Large intestine (tissue), 3 donors: ENCODE measurements around the gene SPATS2. TPM values are rescaled to one million over a fixed set of nuclear protein-coding genes. Genes with fewer than 3 reads are reported as not detected.

Experiments used
- DNase-seq, 2 donors: peaks; one replicate each; pipeline versions ENCODE4 v3.0.0 to v3.0.0-alpha.2; 2013
- H3K27ac ChIP-seq: one replicate; pipeline ENCODE4 v1.5.1; 2013; ENCODE audit warnings: low read length
- H3K27me3 ChIP-seq: 2 replicates; pipeline ENCODE4 v1.6.1; 2013; ENCODE audit warnings: low read length; ENCODE audit not compliant: control insufficient read depth, insufficient read depth
- H3K36me3 ChIP-seq: 2 replicates; pipeline ENCODE4 v1.6.1; 2013; ENCODE audit warnings: low read length; ENCODE audit not compliant: control insufficient read depth, insufficient read depth
- H3K4me1 ChIP-seq: one replicate; pipeline ENCODE4 v1.6.1; 2013; ENCODE audit warnings: low read length; ENCODE audit not compliant: control insufficient read depth, insufficient read depth
- H3K4me3 ChIP-seq: one replicate; pipeline ENCODE4 v1.5.1; 2013; ENCODE audit warnings: low read length
- H3K9me3 ChIP-seq: one replicate; pipeline ENCODE4 v1.6.1; 2013; ENCODE audit warnings: mild to moderate bottlenecking, low read depth, low read length, moderate library complexity; ENCODE audit not compliant: control insufficient read depth
- WGBS: methylation state at CpG from one replicate; pipeline ENCODE4 v1.1.5; 2013; ENCODE audit warnings: low lambda C conversion rate; ENCODE audit not compliant: insufficient coverage; 5-methylcytosine and 5-hydroxymethylcytosine counted together
- polyA plus RNA-seq: library from polyadenylated mRNA; unstranded; fragments of 120-200 nt; gene quantifications from one replicate; pipeline ENCODE4 v1.2.1, GENCODE V29; 2013

SPATS2 gene
- polyA plus RNA-seq, 1 donor: 22.7 TPM

GRCh38 chr12:49555631-49556390, 188.5 kb downstream of the SPATS2 start:
- WGBS: no CpG with 5 or more reads among the region's 18 CpGs
- Histone ChIP-seq H3K36me3 (peaks cover 49% of the 10 kb centered on the region), H3K9me3 (no peaks in the 10 kb centered on the region), H3K4me3 (no peak overlapping the region), H3K27ac (no peak overlapping the region), H3K27me3 (no peaks in the 10 kb centered on the region), H3K4me1 (peaks cover 8% of the 10 kb centered on the region)
- no peak for DNase-seq

DNA sequence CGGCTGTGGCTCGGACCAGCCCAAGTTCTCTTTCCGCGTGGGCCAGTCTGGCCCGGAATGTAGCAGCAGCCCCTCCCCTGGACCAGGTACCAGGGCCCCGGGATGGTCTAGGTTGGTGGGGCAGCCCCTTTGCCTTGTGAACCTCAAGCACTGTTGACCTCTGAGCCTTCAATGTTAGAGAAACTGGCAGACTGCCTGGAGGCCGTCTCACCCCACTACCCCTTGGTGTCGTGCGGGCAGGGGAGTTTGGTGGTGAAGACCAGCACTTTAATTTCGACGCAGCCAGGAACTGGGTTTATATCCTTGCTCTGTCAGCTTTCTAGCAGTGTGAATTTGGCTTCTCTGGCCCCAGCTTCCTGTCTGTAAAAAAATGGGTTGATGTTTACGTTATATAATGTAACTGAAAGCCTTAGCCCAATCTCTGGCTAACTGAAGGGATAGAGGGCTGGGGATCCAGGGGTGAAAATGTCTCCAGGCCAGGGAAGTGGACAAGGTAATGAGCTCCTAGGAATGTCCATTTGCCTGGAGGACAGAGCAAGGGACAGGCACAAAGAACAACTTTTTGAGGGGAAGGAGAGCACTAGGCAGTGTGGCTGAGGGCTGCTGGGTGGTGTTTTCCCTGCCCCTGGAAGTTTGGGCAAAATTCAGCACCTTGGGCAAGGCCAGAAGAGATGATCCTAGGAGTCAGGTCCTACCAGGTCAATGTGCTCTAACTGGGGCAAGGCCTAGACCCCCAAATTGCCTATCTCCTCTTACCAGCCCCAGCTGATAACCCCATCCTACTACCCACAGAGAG, 189.3 kb downstream of the SPATS2 start:
- Histone ChIP-seq H3K27ac (no peak overlapping the region), H3K4me1 (no peaks in the 10 kb centered on the region)

DNA sequence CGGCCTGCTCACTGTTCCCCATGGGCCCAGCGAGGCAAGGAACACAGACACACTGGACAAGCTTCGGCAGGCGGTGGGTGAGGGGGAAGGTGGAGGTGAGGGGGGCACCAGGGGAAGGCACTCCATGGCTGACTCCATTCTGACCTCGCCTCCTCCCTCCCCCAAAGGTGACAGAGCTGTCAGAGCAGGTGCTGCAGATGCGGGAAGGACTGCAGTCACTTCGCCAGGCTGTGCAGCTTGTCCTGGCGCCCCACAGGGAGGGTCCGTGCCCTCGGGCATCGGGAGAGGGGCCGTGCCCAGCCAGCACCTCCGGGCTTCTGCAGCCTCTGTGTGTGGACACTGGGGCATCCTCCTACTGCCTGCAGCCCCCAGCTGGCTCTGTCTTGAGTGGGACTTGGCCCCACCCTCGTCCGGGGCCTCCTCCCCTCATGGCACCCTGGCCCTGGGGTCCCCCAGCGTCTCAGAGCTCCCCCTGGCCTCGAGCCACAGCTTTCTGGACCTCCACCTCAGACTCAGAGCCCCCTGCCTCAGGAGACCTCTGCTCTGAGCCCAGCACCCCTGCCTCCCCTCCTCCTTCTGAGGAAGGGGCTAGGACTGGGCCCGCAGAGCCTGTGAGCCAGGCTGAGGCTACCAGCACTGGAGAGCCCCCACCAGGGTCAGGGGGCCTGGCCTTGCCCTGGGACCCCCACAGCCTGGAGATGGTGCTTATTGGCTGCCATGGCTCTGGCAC, 190.1 kb downstream of the SPATS2 start:
- H3K27ac ChIP-seq: no peak overlapping the region
- no peak for DNase-seq
- H3K36me3 ChIP-seq: peaks cover 62% of the 10 kb centered on the region
- H3K9me3 ChIP-seq: no peaks in the 10 kb centered on the region
- no peaks in the 10 kb centered on the region for H3K27me3 ChIP-seq
- H3K4me3 ChIP-seq: no peak overlapping the region
- no CpG with 5 or more reads among the region's 18 CpGs for WGBS
- H3K4me1 ChIP-seq: no peaks in the 10 kb centered on the region

More for the DNA sequence above, 189.3 kb downstream of the SPATS2 start:
- H3K36me3 ChIP-seq: peaks cover 54% of the 10 kb centered on the region
- no peaks in the 10 kb centered on the region for H3K27me3 ChIP-seq
- no peaks in the 10 kb centered on the region for H3K9me3 ChIP-seq
- WGBS: no CpG with 5 or more reads among the region's 12 CpGs
- no peak for DNase-seq
- no peak overlapping the region for H3K4me3 ChIP-seq

DNA sequence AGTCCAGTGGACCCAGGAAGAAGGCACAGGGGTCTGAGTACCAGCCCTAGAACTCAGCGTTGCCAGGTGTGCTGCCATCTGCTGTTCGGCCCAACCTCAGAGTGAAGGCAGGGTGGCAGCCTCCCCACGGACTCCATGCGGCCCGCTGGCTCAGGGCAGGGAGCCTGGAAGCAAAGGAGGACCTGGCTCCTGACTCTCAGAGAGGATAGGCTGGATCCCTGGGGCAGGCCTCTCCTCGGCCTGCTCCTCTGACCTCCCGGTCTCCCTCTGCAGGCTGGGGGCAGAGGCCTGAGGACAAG, 190.6 kb downstream of the SPATS2 start:
- Histone ChIP-seq H3K9me3 (no peaks in the 10 kb centered on the region), H3K4me1 (no peaks in the 10 kb centered on the region), H3K27ac (no peak overlapping the region), H3K27me3 (no peaks in the 10 kb centered on the region), H3K4me3 (no peak overlapping the region), H3K36me3 (peaks cover 67% of the 10 kb centered on the region)
- no peak for DNase-seq
- no CpG with 5 or more reads among the region's 7 CpGs for WGBS

GRCh38 chr12:49558526-49558925, 191.3 kb downstream of the SPATS2 start:
- H3K27ac ChIP-seq: no peak overlapping the region
- H3K4me1 ChIP-seq: no peaks in the 10 kb centered on the region
- peaks cover 73% of the 10 kb centered on the region for H3K36me3 ChIP-seq
- no CpG with 5 or more reads among the region's 13 CpGs for WGBS
- DNase-seq: no peak
- H3K9me3 ChIP-seq: no peaks in the 10 kb centered on the region
- H3K4me3 ChIP-seq: no peak overlapping the region
- no peaks in the 10 kb centered on the region for H3K27me3 ChIP-seq

GRCh38 chr12:49559011-49559675, 191.9 kb downstream of the SPATS2 start:
- Histone ChIP-seq H3K4me1 (no peaks in the 10 kb centered on the region), H3K4me3 (no peak overlapping the region), H3K27me3 (no peaks in the 10 kb centered on the region), H3K27ac (no peak overlapping the region), H3K36me3 (peaks cover 79% of the 10 kb centered on the region), H3K9me3 (no peaks in the 10 kb centered on the region)
- no CpG with 5 or more reads among the region's 17 CpGs for WGBS
- no peak for DNase-seq

GRCh38 chr12:49560695-49561094, 193.4 kb downstream of the SPATS2 start:
- Histone ChIP-seq H3K9me3 (no peaks in the 10 kb centered on the region), H3K4me1 (no peaks in the 10 kb centered on the region), H3K36me3 (peaks cover 95% of the 10 kb centered on the region), H3K4me3 (no peak overlapping the region), H3K27me3 (no peaks in the 10 kb centered on the region), H3K27ac (no peak overlapping the region)
- no peak for DNase-seq
- no CpG with 5 or more reads among the region's 7 CpGs for WGBS

DNA sequence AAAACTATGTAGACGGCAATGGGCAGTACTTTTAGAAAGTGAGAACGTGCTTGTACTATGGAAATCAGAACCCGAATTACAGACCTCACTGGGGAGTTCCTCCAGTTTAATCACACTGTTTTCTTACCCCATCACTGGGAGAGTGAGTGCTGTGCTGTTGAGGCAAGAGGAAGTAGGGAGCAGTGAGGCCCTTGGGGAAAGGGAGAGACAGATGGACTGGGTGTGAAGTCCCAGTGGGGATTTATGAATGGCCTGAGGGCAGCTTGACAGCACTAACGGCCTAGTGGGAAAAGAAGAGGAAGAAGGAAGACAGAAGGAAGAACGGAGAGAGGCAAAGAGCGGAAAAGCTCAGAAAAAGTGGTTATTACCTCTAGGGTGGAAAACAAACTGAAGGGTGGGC, 195.0 kb downstream of the SPATS2 start:
- Histone ChIP-seq H3K4me1 (peaks cover 6% of the 10 kb centered on the region), H3K36me3 (peaks cover 85% of the 10 kb centered on the region), H3K4me3 (no peak overlapping the region), H3K9me3 (no peaks in the 10 kb centered on the region), H3K27ac (no peak overlapping the region), H3K27me3 (no peaks in the 10 kb centered on the region)
- no peak for DNase-seq
- WGBS: 100% methylated on average over 1 of the region's 6 CpGs

- H3K27ac ChIP-seq: no peak overlapping the region
- no peaks in the 10 kb centered on the region for H3K27me3 ChIP-seq
- DNase-seq: no peak
- H3K4me1 ChIP-seq: peaks cover 6% of the 10 kb centered on the region
- WGBS: no CpG with 5 or more reads among the region's 6 CpGs
- H3K9me3 ChIP-seq: no peaks in the 10 kb centered on the region
- no peak overlapping the region for H3K4me3 ChIP-seq
- H3K36me3 ChIP-seq: peaks cover 79% of the 10 kb centered on the region
These were observed 195.6 kb downstream of the SPATS2 start for GRCh38 chr12:49562831-49563230.
